Activated CD8-positive, alpha-beta memory T cell treated with anti-CD3 and anti-CD28 coated beads for 4 hours (primary cell): Measurements from ENCODE around the gene DHX15.
"Not testable (repeated sequence)": the region's sequence is repeated elsewhere in the genome, so short reads cannot be mapped to it uniquely, and the experiment has no call there.

Experiments
- DNase-seq, 2 donors: peaks; one replicate each; pipeline ENCODE4 v3.0.0-alpha.2; 2020; ENCODE audit warnings: low read depth in 2 of 2

Gene DHX15

GRCh38 chr4:24544208-24544988, 40.0 kb downstream of the DHX15 start:
- no peak for DNase-seq

DNA sequence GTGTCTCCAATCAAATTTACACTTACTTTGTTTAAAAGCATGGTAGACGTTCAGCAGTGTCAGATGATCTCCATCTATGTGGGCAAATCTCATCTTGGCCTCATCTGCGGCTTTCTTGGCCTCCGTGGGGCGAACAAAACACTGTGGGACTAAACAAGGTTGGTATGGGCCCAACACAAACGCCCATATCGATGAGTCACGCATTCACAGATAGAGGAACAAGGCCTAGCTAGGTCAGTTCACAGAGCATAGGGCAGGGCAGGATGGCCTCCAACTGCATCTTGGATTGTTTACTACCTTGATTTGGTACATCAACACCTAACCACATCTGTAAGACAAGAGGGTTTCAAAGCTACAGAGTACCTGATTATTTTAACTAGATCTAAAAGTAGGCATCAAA, 47.3 kb downstream of the DHX15 start:
- DNase-seq = no peak

DNA sequence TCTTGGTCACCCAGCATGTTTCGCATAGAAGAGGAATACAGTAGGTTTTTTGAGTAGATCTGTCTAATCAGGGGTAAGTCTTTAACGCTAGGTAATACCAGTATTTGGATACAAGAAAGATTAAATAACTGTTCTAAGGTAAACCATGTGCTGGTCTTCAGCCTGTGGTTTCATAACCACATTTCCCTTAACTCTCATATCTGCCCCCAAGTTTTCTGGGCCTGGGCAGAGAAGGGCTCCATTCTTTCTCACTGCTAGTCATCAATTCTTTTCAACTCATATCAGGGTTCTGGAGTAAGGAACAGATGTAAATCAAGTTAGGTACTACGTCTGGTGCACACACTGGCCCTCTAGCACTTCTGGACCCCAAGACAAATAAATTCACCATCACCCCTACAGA, 49.0 kb downstream of the DHX15 start:
- DNase-seq = no peak

GRCh38 chr4:24533364-24533763, 51.0 kb downstream of the DHX15 start:
- DNase-seq = no peak

- no peak for DNase-seq
Observed at GRCh38 chr4:24529555-24529954, 54.8 kb downstream of the DHX15 start.

DNA sequence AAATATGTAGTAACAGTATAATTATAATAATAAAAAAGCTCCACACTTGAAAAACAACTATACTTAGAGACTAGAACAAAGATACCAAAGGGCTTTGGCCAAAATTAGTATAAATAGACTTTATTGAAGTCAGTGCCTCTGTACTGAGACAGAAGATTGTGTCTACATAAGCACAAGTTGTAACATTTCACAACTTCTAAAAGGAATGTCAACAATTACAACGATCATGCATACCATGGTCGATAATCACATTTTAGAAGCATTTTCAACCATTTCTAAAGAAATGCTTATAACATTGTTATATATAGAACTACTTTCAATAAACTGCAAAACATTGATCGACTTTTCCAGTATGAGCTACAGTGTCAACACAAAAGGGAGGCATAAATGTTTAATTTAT, 57.0 kb downstream of the DHX15 start:
- DNase-seq = no peak

- no peak for DNase-seq
Observed at GRCh38 chr4:24521544-24521943, 62.8 kb downstream of the DHX15 start.

DNA sequence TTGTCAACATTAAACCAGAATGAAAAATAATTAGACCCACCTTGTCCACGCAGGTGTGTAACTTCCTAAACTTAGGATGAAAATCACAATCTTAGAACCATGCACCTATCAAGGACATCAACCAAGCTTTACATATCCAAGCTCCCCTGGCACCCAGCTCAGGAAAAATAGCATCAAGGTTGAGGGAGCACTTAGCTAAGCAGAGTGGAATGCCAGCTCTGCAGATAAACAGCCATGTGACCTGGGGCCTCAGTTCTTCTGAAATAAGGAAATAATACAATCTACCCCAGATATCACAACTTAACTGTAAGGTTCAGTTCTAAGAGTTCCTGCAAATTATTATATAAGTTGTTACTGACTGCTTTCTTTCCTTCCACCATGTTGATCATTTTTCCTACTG, 64.7 kb downstream of the DHX15 start:
- no peak for DNase-seq

DNA sequence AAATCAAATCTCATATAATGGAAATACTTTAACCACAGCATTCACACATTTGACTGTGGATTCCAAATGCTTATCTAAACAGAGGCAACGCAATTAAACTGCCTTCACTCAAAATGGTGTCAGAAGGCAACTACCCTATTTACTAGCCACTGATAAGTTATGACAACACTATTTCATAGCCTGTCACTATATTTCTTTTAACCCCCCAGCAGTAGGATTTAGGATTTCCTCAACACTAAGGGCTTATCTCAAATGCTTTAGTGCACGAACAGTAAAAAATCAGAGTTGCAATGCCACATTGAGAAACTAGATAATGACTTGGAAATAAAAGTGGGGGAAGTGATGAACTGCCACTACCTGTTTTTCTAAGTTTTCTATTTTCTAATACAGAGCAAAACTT, 66.7 kb downstream of the DHX15 start:
- DNase-seq = no peak

- DNase-seq = no peak
Observed at GRCh38 chr4:24516926-24517325, 67.4 kb downstream of the DHX15 start.

- no peak for DNase-seq
Observed at GRCh38 chr4:24515698-24516097, 68.7 kb downstream of the DHX15 start.

- DNase-seq = no peak
Observed at GRCh38 chr4:24514808-24515207, 69.5 kb downstream of the DHX15 start.

DNA sequence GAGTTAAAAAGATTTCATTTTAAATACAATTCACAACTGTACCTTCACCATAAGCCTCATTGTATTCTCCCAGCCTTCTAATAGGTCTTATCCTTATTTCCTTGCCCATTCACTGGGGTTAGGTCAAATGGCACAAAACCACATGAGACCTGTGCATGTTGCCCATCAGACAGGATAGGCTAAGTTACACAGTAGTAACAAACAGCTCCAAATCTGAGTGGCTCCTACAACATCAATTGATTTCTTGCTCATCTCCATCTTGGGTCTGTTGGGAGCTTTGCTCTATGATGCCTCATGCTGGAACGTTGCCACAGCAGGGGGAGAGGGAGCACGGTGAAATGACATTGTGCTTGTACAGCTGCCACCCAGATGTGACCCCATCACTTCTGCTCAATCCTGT, 70.6 kb downstream of the DHX15 start:
- DNase-seq = no peak

DNA sequence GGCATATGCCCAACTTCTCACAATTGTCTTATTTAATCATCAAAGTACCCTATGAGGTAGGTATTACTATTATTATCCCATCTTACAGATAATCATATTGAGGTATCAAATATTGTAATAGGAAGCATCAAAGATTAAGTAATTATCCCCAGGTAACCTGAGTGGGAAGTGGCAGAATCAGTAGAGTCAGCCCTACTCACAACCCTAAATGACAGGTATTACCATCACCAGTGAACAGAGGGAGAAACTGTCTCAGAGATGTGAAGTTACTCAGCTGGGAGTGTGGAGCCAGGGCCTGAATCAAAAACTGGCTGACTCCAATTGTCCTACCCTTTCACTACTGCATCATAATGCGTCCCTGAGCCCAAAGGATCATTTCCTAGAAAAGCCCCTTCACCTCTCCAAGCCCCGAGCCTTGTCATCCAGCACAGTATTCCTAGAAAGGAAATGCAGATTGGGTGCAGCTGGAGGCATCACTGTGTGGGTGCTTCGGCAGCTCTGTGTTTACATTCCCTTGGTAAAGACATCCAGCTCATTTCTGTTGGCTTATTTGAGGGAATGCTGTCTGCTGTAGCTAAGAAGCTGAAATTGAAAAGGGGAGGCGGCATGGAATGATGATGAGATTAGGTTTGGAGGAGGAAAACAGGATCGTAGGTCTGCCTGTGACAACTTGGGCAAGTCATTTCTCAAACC, 72.8 kb downstream of the DHX15 start:
- DNase-seq = no peak

- no peak for DNase-seq
Observed at GRCh38 chr4:24510091-24510490, 74.3 kb downstream of the DHX15 start.

GRCh38 chr4:24508541-24508940, 75.8 kb downstream of the DHX15 start:
- DNase-seq = no peak

GRCh38 chr4:24507439-24507838, 76.9 kb downstream of the DHX15 start:
- no peak for DNase-seq

- DNase-seq = not testable (repeated sequence)
Observed at GRCh38 chr4:24503090-24503489, 81.3 kb downstream of the DHX15 start.

DNA sequence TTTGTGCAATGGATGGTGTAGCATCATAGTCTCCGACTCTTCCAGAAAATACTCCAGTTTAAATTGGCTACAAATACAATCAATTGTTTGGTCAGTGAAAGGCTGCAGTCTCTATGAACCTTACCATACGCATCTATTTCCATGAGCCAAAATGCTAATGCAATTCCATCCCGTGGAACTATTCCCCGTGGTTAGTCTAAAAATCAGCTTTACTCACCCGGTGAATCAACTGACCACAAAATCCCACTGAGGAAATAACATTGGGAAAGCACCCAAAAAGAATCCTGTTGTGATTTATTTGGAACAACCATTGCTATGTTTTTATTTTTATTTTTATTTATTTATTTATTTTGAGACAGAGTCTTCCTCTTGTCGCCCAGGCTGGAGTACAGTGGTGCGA, 87.1 kb downstream of the DHX15 start:
- DNase-seq = no peak

DNA sequence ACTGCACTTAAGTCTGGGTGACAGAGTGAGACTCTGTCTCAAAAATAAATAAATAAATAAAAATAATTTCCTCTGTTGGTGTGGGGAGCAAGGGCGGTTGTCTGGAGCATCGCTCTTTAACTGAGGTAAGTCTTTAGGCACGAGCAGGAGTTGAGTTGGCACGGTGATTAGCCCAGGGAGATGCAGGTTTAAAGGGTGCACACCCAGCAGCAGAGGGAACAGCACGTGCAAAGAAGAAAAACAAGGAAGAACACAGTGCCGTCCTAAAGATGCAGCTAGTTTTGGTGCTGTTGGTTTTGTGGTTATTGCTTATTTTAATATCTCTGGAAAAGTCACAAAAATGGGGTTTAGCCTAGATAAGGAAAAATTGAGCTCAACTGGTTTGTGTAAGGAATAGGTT, 87.8 kb downstream of the DHX15 start:
- DNase-seq = no peak

DNA sequence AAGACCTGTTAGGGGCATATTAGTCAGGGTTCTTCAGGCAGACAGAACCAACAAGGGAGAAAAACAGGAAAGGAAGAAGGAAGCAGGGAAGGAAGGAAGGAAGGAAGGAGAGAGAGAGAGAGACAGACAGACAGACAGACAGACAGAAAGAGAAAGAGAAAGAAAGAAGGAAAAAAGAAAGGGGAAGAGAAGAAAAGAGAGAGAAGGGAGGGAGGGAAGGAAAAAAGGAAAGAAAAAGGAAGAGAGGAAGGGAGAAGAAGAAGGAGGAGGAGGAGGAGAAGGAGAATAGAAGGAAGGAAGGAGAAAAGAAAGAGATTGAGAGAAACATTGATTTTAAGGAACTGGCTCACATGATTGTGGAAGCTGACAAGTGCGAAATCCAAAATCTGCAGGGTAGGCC, 89.0 kb downstream of the DHX15 start:
- no peak for DNase-seq

GRCh38 chr4:24489870-24490269, 94.5 kb downstream of the DHX15 start:
- DNase-seq = no peak

DNA sequence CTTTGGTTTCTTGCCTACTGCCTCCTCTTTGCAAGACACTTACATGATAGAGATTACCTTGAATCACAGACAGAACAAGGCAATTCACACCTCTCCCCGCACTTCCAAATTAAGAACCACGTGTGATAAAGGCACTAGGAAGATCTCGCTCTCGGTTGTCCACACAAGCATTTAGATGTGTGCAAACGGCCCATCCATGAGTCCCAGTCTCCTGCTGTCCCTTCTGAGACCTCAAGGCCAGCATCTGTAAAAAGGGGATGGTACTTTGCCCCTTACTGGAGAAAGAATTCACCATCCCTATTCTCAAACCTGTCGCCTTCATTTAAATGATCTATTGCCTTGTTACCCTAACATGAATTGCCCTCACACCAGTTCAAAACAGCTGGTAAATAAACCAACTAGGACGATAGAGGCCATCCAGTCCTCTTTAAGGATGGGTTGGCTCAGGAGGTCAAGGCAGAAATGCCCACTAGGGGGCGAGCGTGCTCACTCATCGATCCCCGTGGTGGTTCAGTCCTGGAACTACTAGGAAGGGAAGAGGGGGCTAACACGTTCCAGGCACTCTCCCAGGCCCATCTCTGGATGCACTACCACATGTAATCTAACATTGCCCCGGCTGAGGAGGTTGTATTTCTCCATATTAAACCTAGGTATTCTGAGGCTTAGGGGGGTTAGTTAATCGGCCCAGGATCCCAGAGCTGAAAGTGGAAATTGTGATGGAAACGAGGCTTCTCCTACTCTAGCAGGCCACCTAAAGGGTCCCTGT, 95.8 kb downstream of the DHX15 start:
- peak in 1 of 2 donors; percentile 23 for DNase-seq
